Non-pigmented ciliary epithelial cell (primary cell): ENCODE data around the gene GPATCH8.
"Not testable (repeated sequence)": the region's sequence is repeated elsewhere in the genome, so short reads cannot be mapped to it uniquely, and the experiment has no call there.

ENCODE experiments used
- DNase-seq: peaks from one replicate; pipeline ENCODE4 v3.0.0-alpha.2; 2010; ENCODE audit warnings: low read depth

Gene GPATCH8

GRCh38 chr17:44374306-44375195, 128.7 kb downstream of the GPATCH8 start:
- DNase-seq: no peak

- no peak for DNase-seq
Measured at GRCh38 chr17:44372036-44372435, 131.2 kb downstream of the GPATCH8 start.

- not testable (repeated sequence) for DNase-seq
Measured at GRCh38 chr17:44369414-44370023, 133.7 kb downstream of the GPATCH8 start.

GRCh38 chr17:44368391-44369243, 134.6 kb downstream of the GPATCH8 start:
- not testable (repeated sequence) for DNase-seq

- no peak for DNase-seq
Measured at GRCh38 chr17:44367231-44367979, 135.8 kb downstream of the GPATCH8 start.

- not testable (repeated sequence) for DNase-seq
Measured at GRCh38 chr17:44365051-44365450, 138.2 kb downstream of the GPATCH8 start.

- DNase-seq: no peak
Measured at GRCh38 chr17:44363613-44364159, 139.5 kb downstream of the GPATCH8 start, which contains the start of gene FAM171A2. TSS of gene FAM171A2 (minus strand) at chr17:44363853. CDS start at chr17:44363714, 139 bp downstream.

- no peak for DNase-seq
Measured at GRCh38 chr17:44362949-44363612, 140.1 kb downstream of the GPATCH8 start.

- DNase-seq: no peak
Measured at GRCh38 chr17:44362459-44362948, 140.7 kb downstream of the GPATCH8 start.

GRCh38 chr17:44361292-44362260, 141.6 kb downstream of the GPATCH8 start:
- DNase-seq: no peak

- no peak for DNase-seq
Measured at GRCh38 chr17:44360826-44361225, 142.4 kb downstream of the GPATCH8 start.

GRCh38 chr17:44360144-44360533, 143.1 kb downstream of the GPATCH8 start:
- no peak for DNase-seq

- DNase-seq: no peak
Measured at GRCh38 chr17:44359458-44360143, 143.6 kb downstream of the GPATCH8 start.

- DNase-seq: no peak
Measured at GRCh38 chr17:44359006-44359405, 144.2 kb downstream of the GPATCH8 start.

- DNase-seq: no peak
Measured at GRCh38 chr17:44358066-44358465, 145.1 kb downstream of the GPATCH8 start.

GRCh38 chr17:44356241-44356640, 147.0 kb downstream of the GPATCH8 start:
- no peak for DNase-seq

GRCh38 chr17:44355642-44356099, 147.5 kb downstream of the GPATCH8 start:
- no peak for DNase-seq
